ENCODE data around the gene SH2B2. TPM values are rescaled to one million over a fixed set of nuclear protein-coding genes. Genes with fewer than 3 reads are reported as not detected.

Gene SH2B2
- total RNA-seq, 1 experiment from 2014 or later, result 8.8 TPM

DNA sequence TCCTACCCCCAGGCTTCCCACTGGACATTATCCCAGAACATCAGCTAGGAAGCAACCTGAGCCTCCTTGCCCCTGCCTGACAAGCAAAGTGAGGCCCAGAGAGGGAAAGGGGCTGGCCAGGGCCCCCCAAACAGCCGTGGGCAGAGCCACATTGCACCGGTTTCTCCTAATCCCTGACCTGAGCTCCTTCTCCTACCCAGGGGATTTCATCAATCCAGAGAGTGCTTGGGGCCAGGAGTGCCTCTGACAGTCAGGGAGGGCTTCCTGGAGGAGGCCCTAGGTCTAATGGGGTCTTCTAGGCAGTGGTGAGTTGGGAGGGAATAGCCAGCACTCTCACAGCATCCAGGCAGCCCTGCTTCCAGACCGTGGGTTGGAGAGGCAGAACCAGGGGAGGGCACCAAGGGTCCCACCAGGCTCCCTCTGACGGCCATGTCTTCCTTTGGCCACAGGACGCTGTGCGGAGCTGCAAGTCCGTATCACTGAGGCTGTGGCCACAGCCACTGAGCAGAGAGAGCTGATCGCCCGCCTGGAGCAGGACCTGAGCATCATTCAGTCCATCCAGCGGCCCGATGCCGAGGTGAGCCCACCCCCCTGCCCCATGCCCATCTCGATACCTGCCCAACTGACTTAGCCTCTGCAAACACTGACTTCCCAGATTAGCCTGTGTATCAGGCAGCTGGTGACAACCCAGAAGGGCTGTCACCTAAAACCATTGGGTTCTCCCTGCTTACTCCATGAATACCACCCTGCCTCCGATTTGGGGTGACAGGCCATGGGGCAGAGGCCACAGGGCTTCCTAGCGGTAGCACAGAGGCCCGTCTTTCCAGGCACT, 13.5 kb upstream of the SH2B2 start:
- no peak overlapping the region for H3K4me3 ChIP-seq (ENCODE audit: low read length)
- H4K20me1 ChIP-seq (ENCODE audit: low read length), result no peaks in the 10 kb centered on the region
- TF ChIP-seq, protein P1, sequence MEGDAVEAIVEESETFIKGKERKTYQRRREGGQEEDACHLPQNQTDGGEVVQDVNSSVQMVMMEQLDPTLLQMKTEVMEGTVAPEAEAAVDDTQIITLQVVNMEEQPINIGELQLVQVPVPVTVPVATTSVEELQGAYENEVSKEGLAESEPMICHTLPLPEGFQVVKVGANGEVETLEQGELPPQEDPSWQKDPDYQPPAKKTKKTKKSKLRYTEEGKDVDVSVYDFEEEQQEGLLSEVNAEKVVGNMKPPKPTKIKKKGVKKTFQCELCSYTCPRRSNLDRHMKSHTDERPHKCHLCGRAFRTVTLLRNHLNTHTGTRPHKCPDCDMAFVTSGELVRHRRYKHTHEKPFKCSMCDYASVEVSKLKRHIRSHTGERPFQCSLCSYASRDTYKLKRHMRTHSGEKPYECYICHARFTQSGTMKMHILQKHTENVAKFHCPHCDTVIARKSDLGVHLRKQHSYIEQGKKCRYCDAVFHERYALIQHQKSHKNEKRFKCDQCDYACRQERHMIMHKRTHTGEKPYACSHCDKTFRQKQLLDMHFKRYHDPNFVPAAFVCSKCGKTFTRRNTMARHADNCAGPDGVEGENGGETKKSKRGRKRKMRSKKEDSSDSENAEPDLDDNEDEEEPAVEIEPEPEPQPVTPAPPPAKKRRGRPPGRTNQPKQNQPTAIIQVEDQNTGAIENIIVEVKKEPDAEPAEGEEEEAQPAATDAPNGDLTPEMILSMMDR (conservative IDR thresholded peaks at IDR 0.05; ENCODE audit: low read depth, low read length), result no peak
- TF ChIP-seq EZH2 (IDR thresholded peaks at IDR 0.05; ENCODE audit: low read length, unreplicated experiment) (no peak), EZH2phosphoT487 (IDR thresholded peaks at IDR 0.05; ENCODE audit: borderline replicate concordance, low read length) (no peak)
- H3K27ac ChIP-seq (ENCODE audit: low read length), result no peak overlapping the region
- ChIA-PET POLR2A (ENCODE audit: unreplicated experiment) (no interaction called here), CTCF (interaction anchor here (0.7 to 1.0 kb wide), 3 partner anchors 592 to 733 kb away, joined by 4 to 8 read pairs (median 5); no protein-coding TSS in a partner anchor)
- no peak overlapping the region for H3K9ac ChIP-seq (ENCODE audit: low read length)
- no peak for DNase-seq
- intact Hi-C loops (cut with micrococcal nuclease), result loop anchor here (1.0 to 5.0 kb wide), 3 partner anchors 584 to 730 kb away; no protein-coding TSS in a partner anchor
- BruUV-seq (replicated peaks), result no TSS peak
- no peak for ATAC-seq
- no peaks in the 10 kb centered on the region for H3F3A ChIP-seq (ENCODE audit: low read length, unreplicated experiment)
- H3K9me3 ChIP-seq (ENCODE audit: low read length), result no peaks in the 10 kb centered on the region
- H3K9me2 ChIP-seq (replicated peaks; ENCODE audit: low read length), result no peaks in the 10 kb centered on the region
- no peak overlapping the region for H3K4me2 ChIP-seq (ENCODE audit: low read length)
- no peaks in the 10 kb centered on the region for H3K36me3 ChIP-seq (ENCODE audit: low read depth, low read length)
- no peak overlapping the region for H2AFZ ChIP-seq (ENCODE audit: low read length)
- H3K4me1 ChIP-seq (ENCODE audit: insufficient read depth, low read length), result no peaks in the 10 kb centered on the region
- no peaks in the 10 kb centered on the region for H3K79me2 ChIP-seq (ENCODE audit: low read length)
- H3K27me3 ChIP-seq (ENCODE audit: low read length), result no peaks in the 10 kb centered on the region

DNA sequence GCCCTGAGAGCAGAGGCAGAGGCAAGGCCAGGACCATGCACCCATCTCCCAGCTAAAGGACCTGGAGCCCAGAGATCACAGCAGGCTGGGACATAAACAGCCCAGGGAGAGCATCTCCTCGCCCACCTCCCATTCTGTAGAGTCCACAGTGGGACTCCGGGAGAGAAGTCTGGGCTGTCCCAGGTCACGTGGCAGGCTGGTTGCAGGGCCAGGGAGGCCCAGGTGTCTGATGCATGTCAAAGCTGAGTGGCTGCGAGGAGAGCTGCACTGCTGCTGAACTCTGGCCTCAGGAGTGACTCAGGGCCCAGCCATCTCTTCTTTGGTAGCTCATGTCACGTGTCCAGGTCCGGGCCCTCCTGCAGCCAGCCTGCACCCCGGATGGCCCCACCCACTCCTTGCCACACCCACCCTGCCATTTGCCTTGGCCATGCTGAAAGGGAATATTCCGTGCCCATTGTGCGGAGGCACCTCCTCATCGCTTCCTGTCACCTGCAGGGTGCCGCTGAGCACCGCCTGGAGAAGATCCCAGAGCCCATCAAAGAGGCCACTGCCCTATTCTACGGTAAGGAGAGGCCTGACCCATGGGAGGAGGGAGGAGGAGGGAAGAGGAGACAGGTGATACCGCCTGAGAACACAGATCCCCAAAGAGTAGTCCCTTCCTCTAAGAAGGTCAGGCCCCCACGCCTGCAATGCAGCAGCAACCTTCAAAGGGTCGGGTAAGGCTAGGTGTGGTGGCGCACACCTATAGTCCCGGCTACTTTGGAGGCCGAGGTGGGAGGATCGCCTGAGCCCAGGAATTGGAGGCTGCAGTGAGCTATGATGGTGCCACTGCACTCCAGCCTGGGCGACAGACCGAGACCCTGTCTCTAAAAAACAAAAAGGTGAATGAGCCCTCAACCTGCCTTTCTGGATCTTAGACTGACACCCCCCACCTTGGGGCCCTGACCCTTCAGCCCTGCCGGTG, 12.6 kb upstream of the SH2B2 start:
- H2AFZ ChIP-seq (ENCODE audit: low read length), result no peak overlapping the region
- H3K4me1 ChIP-seq (ENCODE audit: insufficient read depth, low read length), result no peaks in the 10 kb centered on the region
- POLR2A ChIA-PET (ENCODE audit: unreplicated experiment), result interaction anchor here (0.5 kb wide), 1 partner anchor 839 kb away, joined by 3 read pairs; no protein-coding TSS in a partner anchor
- H3K36me3 ChIP-seq (ENCODE audit: low read depth, low read length), result no peaks in the 10 kb centered on the region
- H3K9ac ChIP-seq (ENCODE audit: low read length), result no peak overlapping the region
- intact Hi-C loops (cut with micrococcal nuclease), result loop anchor here (2.0 to 5.0 kb wide), 2 partner anchors 585 to 672 kb away; no protein-coding TSS in a partner anchor
- ATAC-seq, result peak; percentile 53
- no peaks in the 10 kb centered on the region for H4K20me1 ChIP-seq (ENCODE audit: low read length)
- H3K9me2 ChIP-seq (replicated peaks; ENCODE audit: low read length), result no peaks in the 10 kb centered on the region
- no peak overlapping the region for H3K4me3 ChIP-seq (ENCODE audit: low read length)
- H3K27me3 ChIP-seq (ENCODE audit: low read length), result no peaks in the 10 kb centered on the region
- no peaks in the 10 kb centered on the region for H3F3A ChIP-seq (ENCODE audit: low read length, unreplicated experiment)
- H3K79me2 ChIP-seq (ENCODE audit: low read length), result no peaks in the 10 kb centered on the region
- BruUV-seq (replicated peaks), result no TSS peak
- H3K4me2 ChIP-seq (ENCODE audit: low read length), result no peak overlapping the region
- TF ChIP-seq EZH2phosphoT487 (IDR thresholded peaks at IDR 0.05; ENCODE audit: borderline replicate concordance, low read length) (no peak), EZH2 (IDR thresholded peaks at IDR 0.05; ENCODE audit: low read length, unreplicated experiment) (no peak)
- TF ChIP-seq, protein P1 (conservative IDR thresholded peaks at IDR 0.05; ENCODE audit: low read depth, low read length), result no peak
- H3K27ac ChIP-seq (ENCODE audit: low read length), result no peak overlapping the region
- peak; percentile 54 for DNase-seq
- CTCF ChIA-PET, result interaction anchor here (0.6 to 1.0 kb wide), 4 partner anchors 50 to 734 kb away, joined by 4 to 8 read pairs (median 4); no protein-coding TSS in a partner anchor
- H3K9me3 ChIP-seq (ENCODE audit: low read length), result no peaks in the 10 kb centered on the region

Data from PC-3 (cell line).